Subcutaneous adipose tissue (tissue), 4 donors: ENCODE data around the gene SRL. TPM values are rescaled to one million over a fixed set of nuclear protein-coding genes. Genes with fewer than 3 reads are reported as not detected.

Source experiments
- CTCF ChIP-seq: fragments of 450-650 bp; IDR thresholded peaks from one replicate; pipeline ENCODE4 v1.5.1; 2016; ENCODE audit warnings: low read depth, mild to moderate bottlenecking, control low read depth, antibody characterized with exemption, moderate library complexity
- total RNA-seq, 4 donors: library from RNA; depleted of rRNA; stranded (reverse); fragments of >200 nt; gene quantifications; one replicate each; pipeline ENCODE4 v1.1.0, GENCODE V29; 2016

Gene SRL
- total RNA-seq, 4 donors from 2014 or later, result 0.16 to 2.3 (median 0.50) TPM

GRCh38 chr16:4277987-4278513, 36.2 kb upstream of the SRL start:
- TF ChIP-seq CTCF, result no peak

- no peak for TF ChIP-seq CTCF
Observed at GRCh38 chr16:4275861-4276260, 34.0 kb upstream of the SRL start.

- no peak for TF ChIP-seq CTCF
Observed at GRCh38 chr16:4273858-4274311, 32.0 kb upstream of the SRL start.

- TF ChIP-seq CTCF, result no peak
Observed at GRCh38 chr16:4272114-4272956, 30.5 kb upstream of the SRL start.

- no peak for TF ChIP-seq CTCF
Observed at GRCh38 chr16:4271176-4272113, 29.6 kb upstream of the SRL start.

- no peak for TF ChIP-seq CTCF
Observed at GRCh38 chr16:4270595-4270994, 28.7 kb upstream of the SRL start.

GRCh38 chr16:4270091-4270490, 28.2 kb upstream of the SRL start:
- no peak for TF ChIP-seq CTCF
